ENCODE data around the gene DEPDC4. TPM values are rescaled to one million over a fixed set of nuclear protein-coding genes. Genes with fewer than 3 reads are reported as not detected.

The DEPDC4 gene
- total and polyA plus RNA-seq, 2 of the 4 experiments (the other 2 are of a cell fraction), result 0.72 to 0.79 TPM

DNA sequence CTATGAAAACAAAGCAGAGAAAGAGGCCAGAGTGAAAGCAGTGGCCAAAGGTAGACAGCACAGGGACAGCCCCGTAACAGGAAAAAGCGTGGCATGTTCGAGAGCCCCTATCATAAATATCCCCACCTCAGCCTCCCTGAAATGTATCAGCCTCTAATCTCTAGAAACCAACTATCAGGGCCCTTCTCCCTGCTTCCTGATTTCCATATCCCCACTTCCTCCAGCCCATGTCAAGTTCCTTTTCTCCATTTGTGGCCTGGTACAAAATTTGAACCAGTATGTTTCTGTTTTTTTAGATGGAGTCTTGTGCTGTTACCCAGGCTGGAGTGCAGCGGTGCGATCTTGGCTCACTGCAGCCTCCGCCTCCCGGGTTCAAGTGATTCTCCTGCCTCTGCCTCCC lies 16.9 kb downstream of the DEPDC4 start:
- Histone ChIP-seq H3K27ac (ENCODE audit: insufficient read depth, low read length) (no peak overlapping the region), H3K23ac (ENCODE audit: low read depth, low read length) (no peak overlapping the region), H3K4me1 (ENCODE audit: control insufficient read depth, insufficient read depth, low read length) (no peaks in the 10 kb centered on the region), H4K20me1 (ENCODE audit: insufficient read depth, low read length) (no peaks in the 10 kb centered on the region), H3K4me3 (ENCODE audit: insufficient read depth, low read depth, low read length) (no peak overlapping the region), H3K18ac (ENCODE audit: low read depth, low read length) (no peak overlapping the region), H2BK120ac (ENCODE audit: low read depth, low read length) (no peak overlapping the region), H3K4me2 (ENCODE audit: low read depth, low read length) (no peak overlapping the region), H4K91ac (ENCODE audit: insufficient read depth, low read depth, low read length) (no peak overlapping the region), H2BK5ac (ENCODE audit: low read depth, low read length, poor library complexity, severe bottlenecking) (no peak overlapping the region), H2AK9ac (replicated peaks; ENCODE audit: low read depth, low read length, poor library complexity) (no peak overlapping the region), H3K14ac (replicated peaks; ENCODE audit: low read depth, low read length) (no peak overlapping the region), H3K79me1 (ENCODE audit: low read depth in 1 of 2, low read length in 2 of 2) (no peaks in the 10 kb centered on the region), H3K27me3 (ENCODE audit: control insufficient read depth, insufficient read depth, low read length) (no peaks in the 10 kb centered on the region), H3K36me3 (ENCODE audit: control insufficient read depth, insufficient read depth, low read length) (no peaks in the 10 kb centered on the region), H2BK15ac (ENCODE audit: low read depth, low read length) (no peak overlapping the region), H2BK20ac (ENCODE audit: low read depth, low read length) (no peak overlapping the region), H2AK5ac (ENCODE audit: low read depth, low read length) (no peak overlapping the region), H3K56ac (ENCODE audit: extremely low read depth, insufficient read depth, low read length) (no peak overlapping the region), H2AFZ (replicated peaks; ENCODE audit: low read length, poor library complexity) (no peak overlapping the region), H3K9ac (ENCODE audit: low read depth, low read length) (no peak overlapping the region), H4K5ac (ENCODE audit: low read depth, low read length) (no peak overlapping the region), H4K8ac (ENCODE audit: low read depth in 2 of 2, low read length in 2 of 2) (no peak overlapping the region), H3K9me1 (ENCODE audit: insufficient read depth, low read length) (no peaks in the 10 kb centered on the region), H3K9me3 (ENCODE audit: control insufficient read depth, insufficient read depth, low read length) (no peaks in the 10 kb centered on the region), H3K4ac (ENCODE audit: low read depth, low read length) (no peak overlapping the region)
- TF ChIP-seq MAFK (IDR thresholded peaks at IDR 0.05; ENCODE audit: low read depth, low read length), result no peak
- dilution Hi-C loops (cut with HindIII; ENCODE audit: low sequenced_read_pairs, unreplicated experiment) (no loop called here), in situ Hi-C loops (cut with MboI; ENCODE audit: low sequenced_read_pairs) (loop anchor here (10.0 kb wide), 1 partner anchor 485 kb away; no protein-coding TSS in a partner anchor), intact Hi-C loops (cut with micrococcal nuclease) (loop anchor here (10.0 kb wide), 1 partner anchor 1685 kb away; no protein-coding TSS in a partner anchor)
- CTCF ChIA-PET, result interaction anchor here (1.0 kb wide), 1 partner anchor 73 kb away, joined by 3 read pairs; no protein-coding TSS in a partner anchor
- WGBS, 2 experiments (ENCODE audit: extremely low coverage in 2 of 2, insufficient read length in 1 of 2), result 82% methylated on average over 2 of the region's 7 CpGs; no CpG with 5 or more reads in 1 of the 2 experiments
- ATAC-seq (ENCODE audit: low read depth), result no peak
- POLR2A ChIA-PET (ENCODE audit: unreplicated experiment), result no interaction called here
- no TSS peak for BruUV-seq (replicated peaks)
- no peak for DNase-seq

Data from IMR-90 (cell line).